IMR-90 (cell line): Measurements from ENCODE around the gene ANKRD16. TPM values are rescaled to one million over a fixed set of nuclear protein-coding genes. Genes with fewer than 3 reads are reported as not detected.

Experiments
- ATAC-seq: fragments of 200-7000 bp; cut with Tn5 transposase; 2 replicates; pipeline ENCODE4 v1.9.1; 2020; ENCODE audit warnings: low read depth, mild to moderate bottlenecking, moderate library complexity
- BruUV-seq: library from RNA; stranded (reverse); fragments of 400-500 nt; replicated peaks from 2 replicates; lab custom pipeline; 2021; lab: Mats Ljungman, UMichigan
- CTCF ChIA-PET: fragments of 300-600 bp; formaldehyde crosslinking; extraction: SDS; loops from one replicate; lab custom pipeline; 2021; ENCODE audit warnings: antibody characterized with exemption; lab: Yijun Ruan, JAX
- POLR2A ChIA-PET: fragments of 300-600 bp; sonication (Branson Sonifier 250); formaldehyde crosslinking; loops from one replicate; lab custom pipeline; 2022; ENCODE audit warnings: antibody characterized with exemption; ENCODE audit not compliant: unreplicated experiment; lab: Charles Lee
- DNase-seq: peaks from one replicate; pipeline ENCODE4 v3.0.0; 2013
- H2AFZ ChIP-seq: replicated peaks from 2 replicates; pipeline ENCODE3; 2013; ENCODE audit warnings: low read length, mild to moderate bottlenecking; ENCODE audit not compliant: poor library complexity
- H2AK5ac ChIP-seq: 2 replicates; pipeline ENCODE4 v1.6.1; 2013; ENCODE audit warnings: low read depth, low read length, inconsistent platforms
- H2AK9ac ChIP-seq: replicated peaks from 2 replicates; pipeline ENCODE3; 2013; ENCODE audit warnings: mild to moderate bottlenecking, low read depth, low read length, moderate library complexity; ENCODE audit not compliant: poor library complexity
- H2BK120ac ChIP-seq: 2 replicates; pipeline ENCODE4 v1.6.1; 2013; ENCODE audit warnings: low read depth, low read length, inconsistent platforms
- H2BK15ac ChIP-seq: 3 replicates; pipeline ENCODE4 v1.6.1; 2013; ENCODE audit warnings: low read depth, low read length, inconsistent platforms
- H2BK20ac ChIP-seq: 2 replicates; pipeline ENCODE4 v1.6.1; 2013; ENCODE audit warnings: low read depth, mild to moderate bottlenecking, inconsistent platforms, low read length, moderate library complexity
- H2BK5ac ChIP-seq: 2 replicates; pipeline ENCODE4 v1.6.1; 2013; ENCODE audit warnings: mild to moderate bottlenecking, low read depth, low read length, inconsistent platforms; ENCODE audit not compliant: poor library complexity, severe bottlenecking
- H3K14ac ChIP-seq: replicated peaks from 2 replicates; pipeline ENCODE4 v1.6.1; 2013; ENCODE audit warnings: low read depth, low read length, inconsistent platforms
- H3K18ac ChIP-seq: 2 replicates; pipeline ENCODE4 v1.6.1; 2013; ENCODE audit warnings: low read depth, low read length, control low read depth
- H3K23ac ChIP-seq: 2 replicates; pipeline ENCODE4 v1.6.1; 2013; ENCODE audit warnings: low read depth, low read length, inconsistent platforms
- H3K27ac ChIP-seq: 2 replicates; pipeline ENCODE4 v1.5.1; 2013; ENCODE audit warnings: mild to moderate bottlenecking, control low read depth, low read length; ENCODE audit not compliant: insufficient read depth
- H3K27me3 ChIP-seq: 2 replicates; pipeline ENCODE4 v1.6.1; 2013; ENCODE audit warnings: low read length; ENCODE audit not compliant: control insufficient read depth, insufficient read depth
- H3K36me3 ChIP-seq: 2 replicates; pipeline ENCODE4 v1.6.1; 2013; ENCODE audit warnings: low read length, mixed read lengths; ENCODE audit not compliant: control insufficient read depth, insufficient read depth
- H3K4ac ChIP-seq: 2 replicates; pipeline ENCODE4 v1.6.1; 2013; ENCODE audit warnings: low read depth, low read length, inconsistent platforms
- H3K4me1 ChIP-seq: 2 replicates; pipeline ENCODE4 v1.6.1; 2013; ENCODE audit warnings: low read length, mixed read lengths; ENCODE audit not compliant: control insufficient read depth, insufficient read depth
- H3K4me2 ChIP-seq: 2 replicates; pipeline ENCODE4 v1.6.1; 2013; ENCODE audit warnings: low read depth, mild to moderate bottlenecking, control low read depth, low read length, moderate library complexity
- H3K4me3 ChIP-seq: 2 replicates; pipeline ENCODE4 v1.5.1; 2013; ENCODE audit warnings: low read depth, mild to moderate bottlenecking, control low read depth, low read length, moderate library complexity; ENCODE audit not compliant: insufficient read depth
- H3K56ac ChIP-seq: 2 replicates; pipeline ENCODE4 v1.6.1; 2013; ENCODE audit warnings: low read length, inconsistent platforms; ENCODE audit not compliant: insufficient read depth; ENCODE audit errors: extremely low read depth
- H3K79me1 ChIP-seq, 2 experiments: 2 replicates each; pipeline ENCODE4 v1.6.1; 2013; ENCODE audit warnings: low read length in 2 of 2, inconsistent platforms in 1 of 2, low read depth in 1 of 2
- H3K9ac ChIP-seq: 2 replicates; pipeline ENCODE4 v1.6.1; 2013; ENCODE audit warnings: low read depth, low read length, control low read depth
- H3K9me1 ChIP-seq: 2 replicates; pipeline ENCODE4 v1.6.1; 2013; ENCODE audit warnings: low read length, inconsistent platforms; ENCODE audit not compliant: insufficient read depth
- H3K9me3 ChIP-seq: 2 replicates; pipeline ENCODE4 v1.6.1; 2013; ENCODE audit warnings: low read length; ENCODE audit not compliant: control insufficient read depth, insufficient read depth
- H4K20me1 ChIP-seq: 2 replicates; pipeline ENCODE4 v1.6.1; 2013; ENCODE audit warnings: low read length, inconsistent platforms; ENCODE audit not compliant: insufficient read depth
- H4K5ac ChIP-seq: 2 replicates; pipeline ENCODE4 v1.6.1; 2013; ENCODE audit warnings: mild to moderate bottlenecking, low read depth, low read length, control low read depth
- H4K8ac ChIP-seq, 2 experiments: 2 replicates each; pipeline ENCODE4 v1.6.1; 2013; ENCODE audit warnings: low read depth in 2 of 2, low read length in 2 of 2, control low read depth in 1 of 2, inconsistent platforms in 1 of 2
- H4K91ac ChIP-seq: 2 replicates; pipeline ENCODE4 v1.6.1; 2013; ENCODE audit warnings: low read depth, low read length, inconsistent platforms; ENCODE audit not compliant: insufficient read depth
- BHLHE40 ChIP-seq: fragments of 150-350 bp; IDR thresholded peaks from 2 replicates; pipeline ENCODE4 v1.6.1; 2016; ENCODE audit warnings: mild to moderate bottlenecking, low read depth, low read length
- CEBPB ChIP-seq: IDR thresholded peaks from 2 replicates; pipeline ENCODE4 v1.6.1; 2012; ENCODE audit warnings: low read depth, low read length, improper control_type of control experiment
- FOS ChIP-seq: fragments of 150-350 bp; IDR thresholded peaks from 2 replicates; pipeline ENCODE4 v1.6.1; 2016; ENCODE audit warnings: low read depth, low read length
- MAFK ChIP-seq: IDR thresholded peaks from 2 replicates; pipeline ENCODE4 v1.6.1; 2012; ENCODE audit warnings: low read depth, low read length, improper control_type of control experiment
- MXI1 ChIP-seq: IDR thresholded peaks from 2 replicates; pipeline ENCODE4 v1.6.1; 2012; ENCODE audit warnings: low read depth, mild to moderate bottlenecking, low read length, moderate library complexity, borderline replicate concordance
- RAD21 ChIP-seq: IDR thresholded peaks from 2 replicates; pipeline ENCODE4 v1.6.1; 2012; ENCODE audit warnings: low read length, improper control_type of control experiment
- SMC3 ChIP-seq: fragments of 150-350 bp; IDR thresholded peaks from 2 replicates; pipeline ENCODE4 v1.6.1; 2016; ENCODE audit warnings: low read depth, mild to moderate bottlenecking, antibody characterized with exemption, low read length, moderate library complexity
- WGBS, 2 experiments: methylation state at CpG; one replicate each; pipeline versions ENCODE4 v1.1.5 to v1.1.7; 2013; ENCODE audit warnings: missing lambda C conversion rate in 2 of 2; ENCODE audit not compliant: insufficient read length in 1 of 2; ENCODE audit errors: extremely low coverage in 2 of 2; 5-methylcytosine and 5-hydroxymethylcytosine counted together
- dilution Hi-C: fragments of 300-500 bp; cut with HindIII; formaldehyde crosslinking; loops from one replicate; pipeline ENCODE4 v1.14.3; 2018; ENCODE audit warnings: low sequenced_read_pairs; ENCODE audit not compliant: unreplicated experiment
- in situ Hi-C: fragments of 300-500 bp; cut with MboI; formaldehyde crosslinking; loops from 3 replicates; pipeline ENCODE4 v1.14.3; 2019; ENCODE audit warnings: low sequenced_read_pairs, inconsistent platforms, mixed read lengths
- intact Hi-C: fragments of 100-400 bp; cut with micrococcal nuclease; formaldehyde crosslinking; loops from 2 replicates; pipeline ENCODE4 v1.10.0; 2022
- polyA plus RNA-seq, 3 experiments: library from polyadenylated mRNA; depleted of rRNA; stranded (reverse); fragments of >200 nt; gene quantifications; 2 replicates each; pipeline ENCODE4 v1.2.3, GENCODE V29; 2012; ENCODE audit warnings: low replicate concordance in 1 of 3
- total RNA-seq: library from RNA; depleted of rRNA; stranded (reverse); fragments of >200 nt; gene quantifications from 2 replicates; pipeline ENCODE4 v1.2.3, GENCODE V29; 2012
- TF ChIP-seq, protein P1 (sequence below): fragments of 150-350 bp; IDR thresholded peaks from 2 replicates; pipeline ENCODE4 v1.6.1; 2016; ENCODE audit warnings: low read depth, mild to moderate bottlenecking, low read length, moderate library complexity, borderline replicate concordance
- TF ChIP-seq, protein P2 (sequence below): conservative IDR thresholded peaks from 2 replicates; pipeline ENCODE4 v1.5.1; 2012; ENCODE audit warnings: mild to moderate bottlenecking, low read depth, low read length, improper control_type of control experiment

ANKRD16 gene
- total and polyA plus RNA-seq, 2 of the 4 experiments (the other 2 are of a cell fraction), result 5.1 to 5.7 TPM

DNA sequence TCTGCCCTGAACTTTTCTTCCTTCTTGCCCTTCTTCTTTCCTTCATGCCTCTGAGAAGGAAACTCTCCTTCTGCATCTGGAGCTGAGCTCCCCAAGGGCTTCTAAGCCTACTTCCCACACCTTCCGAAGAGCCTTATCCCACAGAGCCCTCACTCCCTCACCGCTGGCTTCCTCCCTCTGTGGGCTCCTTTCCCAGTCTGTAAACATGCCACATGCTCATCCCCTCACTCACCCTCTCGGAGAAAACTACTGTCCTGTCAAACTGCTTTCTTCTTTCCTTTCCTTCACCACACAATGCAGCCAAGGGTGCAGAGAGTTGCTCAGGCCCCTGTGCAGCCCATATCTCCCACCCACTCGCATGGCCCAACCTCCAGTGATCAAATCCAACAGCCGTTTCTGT is 18.1 kb downstream of the ANKRD16 start (continued):
- TF ChIP-seq MXI1 (no peak; the same call in 1 of the 2 replicates), MAFK (no peak), RAD21 (no peak)

DNA sequence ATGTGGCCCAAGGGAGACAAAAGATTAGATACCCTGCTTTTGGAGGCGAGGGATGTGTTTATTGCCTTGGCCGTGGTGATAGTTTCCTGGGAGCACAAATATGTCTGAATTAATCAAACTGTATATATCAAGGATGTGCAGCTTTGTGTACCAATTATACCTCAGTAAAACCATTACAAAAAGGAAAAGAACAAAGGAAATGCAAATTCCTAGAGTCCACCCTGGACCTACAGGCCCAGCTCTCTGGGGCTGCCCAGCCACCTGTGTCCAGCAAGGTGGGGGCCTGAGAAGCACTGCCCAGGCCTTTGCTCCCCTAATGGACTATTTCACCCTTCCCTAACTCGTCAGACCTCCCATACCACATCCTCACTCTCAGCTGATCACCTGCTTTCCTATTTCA is 20.5 kb downstream of the ANKRD16 start:
- POLR2A ChIA-PET, result interaction anchor here (0.6 kb wide), 1 partner anchor 8 kb away, joined by 5 read pairs; no protein-coding TSS in a partner anchor
- CTCF ChIA-PET, result interaction anchor here (0.8 kb wide), 1 partner anchor 8 kb away, joined by 4 read pairs; no protein-coding TSS in a partner anchor
- H3K27ac ChIP-seq, result no peak overlapping the region

More for the DNA sequence above, 20.5 kb downstream of the ANKRD16 start:
- no peak overlapping the region for H3K4ac ChIP-seq
- intact Hi-C loops, result no loop called here
- no peak overlapping the region for H2AK5ac ChIP-seq
- no peaks in the 10 kb centered on the region for H4K20me1 ChIP-seq
- no peak overlapping the region for H3K14ac ChIP-seq
- DNase-seq, result no peak
- no peak overlapping the region for H3K18ac ChIP-seq
- no peak overlapping the region for H4K91ac ChIP-seq
- no peak overlapping the region for H2BK120ac ChIP-seq
- H2BK15ac ChIP-seq, result no peak overlapping the region
- no peaks in the 10 kb centered on the region for H3K27me3 ChIP-seq
- no peak overlapping the region for H2AFZ ChIP-seq
- in situ Hi-C loops, result loop anchor here (25.0 kb wide), 2 partner anchors 407 to 1032 kb away; partner anchors contain the start of gene AKR1E2
- no peak overlapping the region for H2BK5ac ChIP-seq
- H2BK20ac ChIP-seq, result no peak overlapping the region
- H3K4me2 ChIP-seq, result no peak overlapping the region
- no peak overlapping the region for H3K23ac ChIP-seq
- H3K79me1 ChIP-seq, result peaks cover 0 to 5% of the 10 kb centered on the region in 2 experiments; a peak in 1 of 4 replicates
- WGBS, 2 experiments, result 100% methylated on average over 1 of the region's 3 CpGs; no CpG with 5 or more reads in 1 of the 2 experiments
- H3K36me3 ChIP-seq, result peaks cover 2% of the 10 kb centered on the region; the same call in 1 of the 2 replicates
- H3K9me3 ChIP-seq, result peaks cover 3% of the 10 kb centered on the region
- H4K5ac ChIP-seq, result no peak overlapping the region
- no peak overlapping the region for H2AK9ac ChIP-seq
- dilution Hi-C loops, result no loop called here
- ATAC-seq, result no peak
- H3K9me1 ChIP-seq, result no peaks in the 10 kb centered on the region; the same call in 1 of the 2 replicates
- no peak for TF ChIP-seq CEBPB
- TF ChIP-seq SMC3, result no peak
- TF ChIP-seq, protein P1, sequence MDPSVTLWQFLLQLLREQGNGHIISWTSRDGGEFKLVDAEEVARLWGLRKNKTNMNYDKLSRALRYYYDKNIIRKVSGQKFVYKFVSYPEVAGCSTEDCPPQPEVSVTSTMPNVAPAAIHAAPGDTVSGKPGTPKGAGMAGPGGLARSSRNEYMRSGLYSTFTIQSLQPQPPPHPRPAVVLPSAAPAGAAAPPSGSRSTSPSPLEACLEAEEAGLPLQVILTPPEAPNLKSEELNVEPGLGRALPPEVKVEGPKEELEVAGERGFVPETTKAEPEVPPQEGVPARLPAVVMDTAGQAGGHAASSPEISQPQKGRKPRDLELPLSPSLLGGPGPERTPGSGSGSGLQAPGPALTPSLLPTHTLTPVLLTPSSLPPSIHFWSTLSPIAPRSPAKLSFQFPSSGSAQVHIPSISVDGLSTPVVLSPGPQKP, result no peak
- no peak for TF ChIP-seq BHLHE40
- TF ChIP-seq, protein P2, sequence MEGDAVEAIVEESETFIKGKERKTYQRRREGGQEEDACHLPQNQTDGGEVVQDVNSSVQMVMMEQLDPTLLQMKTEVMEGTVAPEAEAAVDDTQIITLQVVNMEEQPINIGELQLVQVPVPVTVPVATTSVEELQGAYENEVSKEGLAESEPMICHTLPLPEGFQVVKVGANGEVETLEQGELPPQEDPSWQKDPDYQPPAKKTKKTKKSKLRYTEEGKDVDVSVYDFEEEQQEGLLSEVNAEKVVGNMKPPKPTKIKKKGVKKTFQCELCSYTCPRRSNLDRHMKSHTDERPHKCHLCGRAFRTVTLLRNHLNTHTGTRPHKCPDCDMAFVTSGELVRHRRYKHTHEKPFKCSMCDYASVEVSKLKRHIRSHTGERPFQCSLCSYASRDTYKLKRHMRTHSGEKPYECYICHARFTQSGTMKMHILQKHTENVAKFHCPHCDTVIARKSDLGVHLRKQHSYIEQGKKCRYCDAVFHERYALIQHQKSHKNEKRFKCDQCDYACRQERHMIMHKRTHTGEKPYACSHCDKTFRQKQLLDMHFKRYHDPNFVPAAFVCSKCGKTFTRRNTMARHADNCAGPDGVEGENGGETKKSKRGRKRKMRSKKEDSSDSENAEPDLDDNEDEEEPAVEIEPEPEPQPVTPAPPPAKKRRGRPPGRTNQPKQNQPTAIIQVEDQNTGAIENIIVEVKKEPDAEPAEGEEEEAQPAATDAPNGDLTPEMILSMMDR, result no peak
- TF ChIP-seq FOS, result no peak
- H4K8ac ChIP-seq, result no peak overlapping the region
- no TSS peak for BruUV-seq
- no peak overlapping the region for H3K56ac ChIP-seq
- H3K4me1 ChIP-seq, result 0 out of 2 replicates have a peak, but pooled peaks cover 4% of the 10 kb centered on the region
- no peak overlapping the region for H3K9ac ChIP-seq
- no peak overlapping the region for H3K4me3 ChIP-seq
